ENCODE measurements around the gene MXI1.

GRCh38 chr10:110336111-110336721, 128.8 kb downstream of the MXI1 start:
- TF ChIP-seq EZH2 (IDR thresholded peaks at IDR 0.05) (no peak), POLR2AphosphoS5 (IDR thresholded peaks at IDR 0.05; ENCODE audit: borderline replicate concordance, low read depth, low read length) (no peak)

Measured in SK-N-MC (cell line).